ENCODE measurements around the gene SEMA4B. TPM values are rescaled to one million over a fixed set of nuclear protein-coding genes. Genes with fewer than 3 reads are reported as not detected.

The SEMA4B gene
- total and polyA plus RNA-seq, 10 of the 15 experiments (the other 5 are each of a cell fraction or from before 2014, with no cell fraction given): 0.87 to 26.0 (median 9.3) TPM

DNA sequence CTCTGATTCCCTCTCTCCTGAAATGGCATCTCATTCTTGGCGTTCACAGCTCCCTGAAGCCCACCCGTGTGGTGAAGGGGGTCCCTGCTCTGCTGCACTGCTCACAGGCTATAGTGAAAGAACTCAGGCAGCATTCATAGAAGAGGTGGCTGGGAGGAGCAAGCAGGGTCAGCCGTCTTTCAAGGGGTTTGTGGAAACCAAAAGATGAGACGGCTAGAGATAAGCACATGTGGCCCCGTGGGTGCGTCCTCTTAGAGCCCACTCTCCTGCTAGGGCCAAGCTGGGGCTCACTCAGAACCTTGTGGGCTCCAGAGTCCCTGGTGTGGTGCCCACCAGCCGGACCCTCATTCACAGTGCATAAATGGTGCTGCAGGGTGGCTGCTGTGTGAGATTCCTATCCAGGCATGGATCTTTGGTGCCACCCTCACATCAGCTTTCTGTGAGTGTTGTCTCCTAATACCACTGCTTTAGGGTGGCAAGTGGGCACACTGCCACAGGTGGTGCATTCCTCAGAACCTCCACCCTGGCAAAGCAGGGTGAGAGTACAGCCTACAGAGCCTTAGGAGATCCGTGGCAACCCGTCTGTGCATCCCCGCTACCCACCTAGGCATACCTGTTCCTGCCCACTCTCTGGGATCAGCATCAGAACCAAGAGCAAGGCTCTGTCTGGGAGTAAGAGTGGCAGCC, 11.2 kb upstream of the SEMA4B start:
- no peak for DNase-seq (ENCODE audit: low read depth, low spot score)
- Histone ChIP-seq H3K79me2 (ENCODE audit: control insufficient read depth, insufficient read depth, low read length) (peaks cover 8% of the 10 kb centered on the region; the same call in 1 of the 2 replicates), H4K20me1 (ENCODE audit: control insufficient read depth, insufficient read depth) (no peaks in the 10 kb centered on the region), H2AFZ (ENCODE audit: control insufficient read depth, low read depth, low read length) (no peak overlapping the region), H3K4me2 (ENCODE audit: control insufficient read depth, insufficient read depth) (no peak overlapping the region), H3K27me3 (replicated peaks in 1 of 2; ENCODE audit: control insufficient read depth in 2 of 2, insufficient read depth in 2 of 2, low read length in 1 of 2) (no peaks in the 10 kb centered on the region), H3K9me3 (replicated peaks; ENCODE audit: control insufficient read depth, insufficient read depth, low read length) (no peaks in the 10 kb centered on the region), H3K4me1 (ENCODE audit: control insufficient read depth, insufficient read depth, low read length) (peaks cover 41% of the 10 kb centered on the region), H3K36me3 (ENCODE audit: control insufficient read depth in 2 of 2, insufficient read depth in 2 of 2, low read length in 1 of 2) (0 out of 4 replicates have a peak, but pooled peaks cover 0 to 2% of the 10 kb centered on the region in 2 experiments), H3K27ac (ENCODE audit: control insufficient read depth, insufficient read depth) (peak overlapping the region; percentile 65; the same call in 1 of the 2 replicates), H3K9ac (ENCODE audit: control insufficient read depth, insufficient read depth, low read length) (no peak overlapping the region), H3K4me3 (no peak overlapping the region)
- ChIA-PET RAD21 (ENCODE audit: unreplicated experiment) (interaction anchor here (0.9 to 3.3 kb wide), 7 partner anchors 12 to 198 kb away, joined by 3 to 30 read pairs (median 4); partner anchors contain the start of genes IQGAP1 and SEMA4B), CTCF (interaction anchor here (1.0 to 4.1 kb wide), 10 partner anchors 9 to 43 kb away, joined by 3 to 22 read pairs (median 4); partner anchors contain the start of gene SEMA4B), SMC1A (ENCODE audit: uncharacterized antibody, unreplicated experiment) (interaction anchor here (0.7 to 5.3 kb wide), 10 partner anchors 11 to 97 kb away, joined by 3 to 47 read pairs (median 4); partner anchors contain the start of genes CIB1, GDPGP1 and SEMA4B), POLR2A (interaction anchor here (0.6 to 6.0 kb wide), 8 partner anchors 9 to 76 kb away, joined by 3 to 101 read pairs (median 5); partner anchors contain the start of genes CIB1, GDPGP1 and SEMA4B)
- no peak for FAIRE-seq
- 74% methylated on average over 10 of the region's 10 CpGs for WGBS (ENCODE audit: insufficient coverage, insufficient replicate concordance, low lambda C conversion rate, missing lambda C conversion rate)
- ATAC-seq: no peak
- in situ Hi-C loops (cut with MboI) (no loop called here), intact Hi-C loops (cut with micrococcal nuclease; ENCODE audit: unreplicated experiment) (loop anchor here (5.0 kb wide), 1 partner anchor 42 kb away; the partner anchor contains the start of genes CIB1 and GDPGP1)
- TF ChIP-seq NRF1 (conservative IDR thresholded peaks at IDR 0.05; ENCODE audit: low read depth, low read length) (no peak), ATF7 (IDR thresholded peaks at IDR 0.05; ENCODE audit: low read depth) (no peak), PAX8 (IDR thresholded peaks at IDR 0.05) (no peak), EP300 (IDR thresholded peaks at IDR 0.05; ENCODE audit: borderline replicate concordance in 1 of 2, control insufficient read depth in 1 of 2, low read depth in 2 of 2, low read length in 2 of 2) (no peak), TARDBP (IDR thresholded peaks at IDR 0.05; ENCODE audit: borderline replicate concordance) (no peak), BMI1 (IDR thresholded peaks at IDR 0.05; ENCODE audit: borderline replicate concordance) (no peak), RELA (IDR thresholded peaks at IDR 0.05; ENCODE audit: borderline replicate concordance, partially characterized antibody) (no peak), HDAC6 (IDR thresholded peaks at IDR 0.05; ENCODE audit: unreplicated experiment) (no peak), SMAD5 (IDR thresholded peaks at IDR 0.05; ENCODE audit: low read depth) (no peak), RFX5 (IDR thresholded peaks at IDR 0.05; ENCODE audit: low read depth, low read length) (no peak)
- TF ChIP-seq, protein P1, sequence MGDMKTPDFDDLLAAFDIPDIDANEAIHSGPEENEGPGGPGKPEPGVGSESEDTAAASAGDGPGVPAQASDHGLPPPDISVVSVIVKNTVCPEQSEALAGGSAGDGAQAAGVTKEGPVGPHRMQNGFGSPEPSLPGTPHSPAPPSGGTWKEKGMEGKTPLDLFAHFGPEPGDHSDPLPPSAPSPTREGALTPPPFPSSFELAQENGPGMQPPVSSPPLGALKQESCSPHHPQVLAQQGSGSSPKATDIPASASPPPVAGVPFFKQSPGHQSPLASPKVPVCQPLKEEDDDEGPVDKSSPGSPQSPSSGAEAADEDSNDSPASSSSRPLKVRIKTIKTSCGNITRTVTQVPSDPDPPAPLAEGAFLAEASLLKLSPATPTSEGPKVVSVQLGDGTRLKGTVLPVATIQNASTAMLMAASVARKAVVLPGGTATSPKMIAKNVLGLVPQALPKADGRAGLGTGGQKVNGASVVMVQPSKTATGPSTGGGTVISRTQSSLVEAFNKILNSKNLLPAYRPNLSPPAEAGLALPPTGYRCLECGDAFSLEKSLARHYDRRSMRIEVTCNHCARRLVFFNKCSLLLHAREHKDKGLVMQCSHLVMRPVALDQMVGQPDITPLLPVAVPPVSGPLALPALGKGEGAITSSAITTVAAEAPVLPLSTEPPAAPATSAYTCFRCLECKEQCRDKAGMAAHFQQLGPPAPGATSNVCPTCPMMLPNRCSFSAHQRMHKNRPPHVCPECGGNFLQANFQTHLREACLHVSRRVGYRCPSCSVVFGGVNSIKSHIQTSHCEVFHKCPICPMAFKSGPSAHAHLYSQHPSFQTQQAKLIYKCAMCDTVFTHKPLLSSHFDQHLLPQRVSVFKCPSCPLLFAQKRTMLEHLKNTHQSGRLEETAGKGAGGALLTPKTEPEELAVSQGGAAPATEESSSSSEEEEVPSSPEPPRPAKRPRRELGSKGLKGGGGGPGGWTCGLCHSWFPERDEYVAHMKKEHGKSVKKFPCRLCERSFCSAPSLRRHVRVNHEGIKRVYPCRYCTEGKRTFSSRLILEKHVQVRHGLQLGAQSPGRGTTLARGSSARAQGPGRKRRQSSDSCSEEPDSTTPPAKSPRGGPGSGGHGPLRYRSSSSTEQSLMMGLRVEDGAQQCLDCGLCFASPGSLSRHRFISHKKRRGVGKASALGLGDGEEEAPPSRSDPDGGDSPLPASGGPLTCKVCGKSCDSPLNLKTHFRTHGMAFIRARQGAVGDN (IDR thresholded peaks at IDR 0.05): no peak
- TF ChIP-seq, protein P2, sequence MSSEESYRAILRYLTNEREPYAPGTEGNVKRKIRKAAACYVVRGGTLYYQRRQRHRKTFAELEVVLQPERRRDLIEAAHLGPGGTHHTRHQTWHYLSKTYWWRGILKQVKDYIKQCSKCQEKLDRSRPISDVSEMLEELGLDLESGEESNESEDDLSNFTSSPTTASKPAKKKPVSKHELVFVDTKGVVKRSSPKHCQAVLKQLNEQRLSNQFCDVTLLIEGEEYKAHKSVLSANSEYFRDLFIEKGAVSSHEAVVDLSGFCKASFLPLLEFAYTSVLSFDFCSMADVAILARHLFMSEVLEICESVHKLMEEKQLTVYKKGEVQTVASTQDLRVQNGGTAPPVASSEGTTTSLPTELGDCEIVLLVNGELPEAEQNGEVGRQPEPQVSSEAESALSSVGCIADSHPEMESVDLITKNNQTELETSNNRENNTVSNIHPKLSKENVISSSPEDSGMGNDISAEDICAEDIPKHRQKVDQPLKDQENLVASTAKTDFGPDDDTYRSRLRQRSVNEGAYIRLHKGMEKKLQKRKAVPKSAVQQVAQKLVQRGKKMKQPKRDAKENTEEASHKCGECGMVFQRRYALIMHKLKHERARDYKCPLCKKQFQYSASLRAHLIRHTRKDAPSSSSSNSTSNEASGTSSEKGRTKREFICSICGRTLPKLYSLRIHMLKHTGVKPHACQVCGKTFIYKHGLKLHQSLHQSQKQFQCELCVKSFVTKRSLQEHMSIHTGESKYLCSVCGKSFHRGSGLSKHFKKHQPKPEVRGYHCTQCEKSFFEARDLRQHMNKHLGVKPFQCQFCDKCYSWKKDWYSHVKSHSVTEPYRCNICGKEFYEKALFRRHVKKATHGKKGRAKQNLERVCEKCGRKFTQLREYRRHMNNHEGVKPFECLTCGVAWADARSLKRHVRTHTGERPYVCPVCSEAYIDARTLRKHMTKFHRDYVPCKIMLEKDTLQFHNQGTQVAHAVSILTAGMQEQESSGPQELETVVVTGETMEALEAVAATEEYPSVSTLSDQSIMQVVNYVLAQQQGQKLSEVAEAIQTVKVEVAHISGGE (CRISPR knock-in tag; IDR thresholded peaks at IDR 0.05): no peak
- BruUV-seq (replicated peaks): no TSS peak
